ENCODE data around the gene GANC. TPM values are rescaled to one million over a fixed set of nuclear protein-coding genes. Genes with fewer than 3 reads are reported as not detected.

The GANC gene
- total RNA-seq, 2 experiments from 2014 or later = 27.9 to 31.7 TPM

DNA sequence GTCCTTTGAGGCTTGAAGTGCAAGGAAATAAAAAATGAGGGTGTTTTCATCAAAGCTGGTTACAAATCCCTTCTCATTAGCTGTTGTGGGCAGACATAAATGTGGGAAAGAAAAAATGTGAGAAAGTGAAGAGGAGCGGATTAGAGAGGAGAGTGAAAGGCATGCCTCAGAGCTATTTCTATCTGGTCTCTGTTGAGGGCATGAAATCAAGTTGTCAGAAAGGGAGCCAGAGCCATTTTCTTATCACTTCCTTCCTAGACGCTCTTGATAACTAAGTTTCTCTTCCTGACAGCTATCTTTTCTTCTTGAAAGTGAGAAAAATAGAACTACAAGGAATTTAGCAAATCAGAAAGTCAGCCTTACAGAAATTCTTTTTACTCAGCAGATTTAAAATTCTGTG lies 65.5 kb downstream of the GANC start:
- H3K27ac ChIP-seq (ENCODE audit: low read depth, low read length, poor library complexity, severe bottlenecking) = no peak overlapping the region
- intact Hi-C loops (cut with micrococcal nuclease; ENCODE audit: unreplicated experiment) = no loop called here
- no peak for DNase-seq (ENCODE audit: low spot score)
- BruUV-seq (replicated peaks) = no TSS peak
- peaks cover 3% of the 10 kb centered on the region for H3K36me3 ChIP-seq (ENCODE audit: insufficient read depth, low read length)
- H3K79me2 ChIP-seq (ENCODE audit: insufficient read depth, low read depth, low read length) = no peaks in the 10 kb centered on the region
- H3K9me3 ChIP-seq (ENCODE audit: low read length) = peaks cover 14% of the 10 kb centered on the region
- H3K9me2 ChIP-seq (ENCODE audit: insufficient read depth, low read length) = no peaks in the 10 kb centered on the region
- ChIA-PET POLR2A (interaction anchor here (0.6 to 0.7 kb wide), 2 partner anchors 31 to 103 kb away, joined by 3 to 6 read pairs; no protein-coding TSS in a partner anchor), CTCF (ENCODE audit: unreplicated experiment) (no interaction called here)
- H3K4me2 ChIP-seq (ENCODE audit: low read length) = no peak overlapping the region
- H3K4me3 ChIP-seq (ENCODE audit: low read depth, low read length, poor library complexity, severe bottlenecking) = no peak overlapping the region
- no peaks in the 10 kb centered on the region for H3K4me1 ChIP-seq (ENCODE audit: insufficient read depth, low read length, poor library complexity, severe bottlenecking)
- no peak overlapping the region for H2AFZ ChIP-seq (ENCODE audit: low read length)
- TF ChIP-seq CTCF (conservative IDR thresholded peaks at IDR 0.05; ENCODE audit: low read length) (no peak), EZH2phosphoT487 (IDR thresholded peaks at IDR 0.05; ENCODE audit: borderline replicate concordance, low read depth, low read length) (no peak)
- H4K20me1 ChIP-seq (ENCODE audit: insufficient read depth, low read length) = no peaks in the 10 kb centered on the region

- Histone ChIP-seq H3K4me1 (ENCODE audit: insufficient read depth, low read length, poor library complexity, severe bottlenecking) (no peaks in the 10 kb centered on the region), H3K4me3 (ENCODE audit: low read depth, low read length, poor library complexity, severe bottlenecking) (no peak overlapping the region), H3K9me3 (ENCODE audit: low read length) (no peaks in the 10 kb centered on the region), H3K79me2 (ENCODE audit: insufficient read depth, low read depth, low read length) (no peaks in the 10 kb centered on the region), H2AFZ (ENCODE audit: low read length) (no peak overlapping the region), H4K20me1 (ENCODE audit: insufficient read depth, low read length) (no peaks in the 10 kb centered on the region), H3K9me2 (ENCODE audit: insufficient read depth, low read length) (no peaks in the 10 kb centered on the region), H3K36me3 (ENCODE audit: insufficient read depth, low read length) (no peaks in the 10 kb centered on the region), H3K27ac (ENCODE audit: low read depth, low read length, poor library complexity, severe bottlenecking) (no peak overlapping the region), H3K4me2 (ENCODE audit: low read length) (no peak overlapping the region)
- TF ChIP-seq EZH2phosphoT487 (IDR thresholded peaks at IDR 0.05; ENCODE audit: borderline replicate concordance, low read depth, low read length) (no peak), CTCF (conservative IDR thresholded peaks at IDR 0.05; ENCODE audit: low read length) (no peak)
- BruUV-seq (replicated peaks) = no TSS peak
- ChIA-PET CTCF (ENCODE audit: unreplicated experiment) (no interaction called here), POLR2A (no interaction called here)
- DNase-seq (ENCODE audit: low spot score) = no peak
- intact Hi-C loops (cut with micrococcal nuclease; ENCODE audit: unreplicated experiment) = no loop called here
Observed at GRCh38 chr15:42343596-42344232, 70.7 kb downstream of the GANC start.

DNA sequence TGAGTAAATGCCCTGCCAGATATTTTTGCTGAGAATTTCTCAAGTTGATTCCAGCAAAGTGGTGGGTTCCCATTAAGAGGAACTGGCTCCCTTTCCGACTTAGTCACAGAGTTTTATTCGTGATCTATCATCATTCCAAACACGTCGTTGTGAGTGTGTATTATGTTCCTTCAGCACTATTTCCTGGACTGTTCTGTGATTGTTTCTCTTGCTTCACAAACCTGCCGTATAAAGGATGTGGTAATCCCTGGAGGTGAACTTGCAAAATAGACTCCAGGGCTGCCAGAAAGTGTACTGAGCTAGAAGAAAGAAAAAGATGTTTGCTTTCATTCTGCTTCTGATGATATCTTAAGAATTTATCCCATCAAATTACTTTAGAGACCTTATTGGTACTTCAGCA lies 71.8 kb downstream of the GANC start:
- Histone ChIP-seq H2AFZ (ENCODE audit: low read length) (no peak overlapping the region), H3K4me3 (ENCODE audit: low read depth, low read length, poor library complexity, severe bottlenecking) (no peak overlapping the region), H3K4me2 (ENCODE audit: low read length) (no peak overlapping the region), H4K20me1 (ENCODE audit: insufficient read depth, low read length) (no peaks in the 10 kb centered on the region), H3K27ac (ENCODE audit: low read depth, low read length, poor library complexity, severe bottlenecking) (no peak overlapping the region), H3K79me2 (ENCODE audit: insufficient read depth, low read depth, low read length) (no peaks in the 10 kb centered on the region), H3K4me1 (ENCODE audit: insufficient read depth, low read length, poor library complexity, severe bottlenecking) (no peaks in the 10 kb centered on the region), H3K9me2 (ENCODE audit: insufficient read depth, low read length) (no peaks in the 10 kb centered on the region), H3K9me3 (ENCODE audit: low read length) (no peaks in the 10 kb centered on the region), H3K36me3 (ENCODE audit: insufficient read depth, low read length) (no peaks in the 10 kb centered on the region)
- intact Hi-C loops (cut with micrococcal nuclease; ENCODE audit: unreplicated experiment) = no loop called here
- no TSS peak for BruUV-seq (replicated peaks)
- DNase-seq (ENCODE audit: low spot score) = no peak
- ChIA-PET POLR2A (no interaction called here), CTCF (ENCODE audit: unreplicated experiment) (no interaction called here)
- TF ChIP-seq CTCF (conservative IDR thresholded peaks at IDR 0.05; ENCODE audit: low read length) = no peak
- TF ChIP-seq EZH2phosphoT487 (IDR thresholded peaks at IDR 0.05; ENCODE audit: borderline replicate concordance, low read depth, low read length) = no peak
